ENCODE data around the gene CAPN11. TPM values are rescaled to one million over a fixed set of nuclear protein-coding genes. Genes with fewer than 3 reads are reported as not detected.

Gene CAPN11
- total RNA-seq, 1 donor from 2014 or later, result 0.25 TPM

DNA sequence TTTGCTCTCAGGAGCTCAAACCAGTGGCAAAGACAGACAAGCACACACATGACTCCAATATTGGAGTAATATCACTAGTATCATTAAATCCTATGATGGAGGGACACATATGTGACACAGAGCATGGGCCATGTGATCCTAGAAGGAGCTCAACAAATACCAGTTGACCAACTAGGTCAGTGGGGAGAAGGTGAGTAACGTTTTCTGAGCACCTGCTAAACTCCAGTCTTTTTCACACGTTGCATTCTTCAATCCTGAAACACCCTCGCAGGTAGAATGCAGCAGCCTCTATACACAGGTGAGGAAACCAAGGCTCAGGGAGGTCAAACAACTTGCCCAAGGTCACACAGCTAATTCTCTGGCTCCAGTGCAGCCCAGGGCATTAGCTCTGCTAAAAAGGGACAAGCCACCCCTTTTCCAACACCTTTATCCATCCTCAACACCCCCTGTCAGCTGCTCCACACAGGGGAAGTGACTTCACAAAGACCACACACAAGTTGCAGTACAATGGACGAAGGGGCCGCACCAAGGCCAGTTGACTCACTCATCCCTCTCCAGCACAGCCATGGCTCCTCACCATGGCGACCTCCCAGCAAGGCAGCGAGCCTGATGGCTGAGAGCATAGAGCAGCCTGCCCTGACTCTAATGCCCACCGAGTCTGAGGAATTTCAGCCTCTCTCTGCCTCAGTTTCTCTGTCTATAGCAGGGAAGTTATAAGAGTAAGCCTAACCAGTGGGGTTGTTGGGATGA lies 4.4 kb downstream of the CAPN11 start:
- H3K27ac ChIP-seq (replicated peaks), result no peak overlapping the region
- H3K36me3 ChIP-seq, result no peaks in the 10 kb centered on the region
- H3K4me3 ChIP-seq, result no peak overlapping the region
- DNase-seq, result no peak
- H3K4me1 ChIP-seq, result no peaks in the 10 kb centered on the region
- no peak for TF ChIP-seq CTCF (IDR thresholded peaks at IDR 0.05; ENCODE audit: borderline replicate concordance)
- peaks cover 8% of the 10 kb centered on the region for H3K27me3 ChIP-seq (ENCODE audit: low read depth)
- intact Hi-C loops (cut with micrococcal nuclease), result no loop called here
- no peaks in the 10 kb centered on the region for H3K9me3 ChIP-seq (replicated peaks)

- no peak for DNase-seq
- H3K36me3 ChIP-seq, result no peaks in the 10 kb centered on the region
- no peak overlapping the region for H3K27ac ChIP-seq (replicated peaks)
- peaks cover 8% of the 10 kb centered on the region for H3K4me1 ChIP-seq
- intact Hi-C loops (cut with micrococcal nuclease), result no loop called here
- no peak overlapping the region for H3K4me3 ChIP-seq
- H3K27me3 ChIP-seq (ENCODE audit: low read depth), result peaks cover 8% of the 10 kb centered on the region
- no peaks in the 10 kb centered on the region for H3K9me3 ChIP-seq (replicated peaks)
- no peak for TF ChIP-seq CTCF (IDR thresholded peaks at IDR 0.05; ENCODE audit: borderline replicate concordance)
Measured at GRCh38 chr6:44166116-44166515, 7.5 kb downstream of the CAPN11 start.

DNA sequence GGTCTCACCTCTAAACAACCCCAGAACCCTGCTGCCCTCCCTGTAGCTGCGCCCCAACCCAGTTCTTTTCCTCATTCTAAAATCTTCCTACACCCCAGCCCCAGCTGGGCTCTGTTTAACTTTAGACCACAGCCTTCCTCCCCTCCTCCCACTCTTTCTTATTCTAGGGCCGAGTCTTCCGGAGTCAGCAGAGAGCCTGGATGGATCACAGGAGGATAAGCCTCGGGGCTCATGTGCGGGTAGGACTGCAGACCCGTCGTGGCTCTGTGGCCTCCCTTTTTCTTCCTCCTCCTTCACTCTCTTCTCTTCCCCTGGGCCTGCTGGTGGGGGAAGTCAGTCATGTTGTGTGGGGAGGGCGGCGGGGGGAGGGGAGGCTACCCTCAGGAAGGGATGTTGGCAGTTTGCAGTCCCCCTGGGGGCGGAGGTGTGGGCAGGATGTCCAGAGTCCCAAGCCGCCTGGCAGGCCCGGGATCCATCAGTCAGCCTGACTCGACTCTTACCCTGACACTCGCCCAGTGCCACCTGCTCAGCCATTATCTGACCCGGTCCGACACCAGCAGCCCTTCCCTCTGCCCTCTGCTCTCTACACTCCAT lies 8.1 kb downstream of the CAPN11 start:
- Histone ChIP-seq H3K4me1 (peaks cover 8% of the 10 kb centered on the region), H3K27ac (replicated peaks) (no peak overlapping the region), H3K27me3 (ENCODE audit: low read depth) (peaks cover 8% of the 10 kb centered on the region), H3K4me3 (no peak overlapping the region), H3K9me3 (replicated peaks) (no peaks in the 10 kb centered on the region), H3K36me3 (no peaks in the 10 kb centered on the region)
- DNase-seq, result no peak
- intact Hi-C loops (cut with micrococcal nuclease), result no loop called here
- TF ChIP-seq CTCF (IDR thresholded peaks at IDR 0.05; ENCODE audit: borderline replicate concordance), result no peak

- peaks cover 11% of the 10 kb centered on the region for H3K4me1 ChIP-seq
- intact Hi-C loops (cut with micrococcal nuclease), result no loop called here
- H3K27ac ChIP-seq (replicated peaks), result no peak overlapping the region
- no peaks in the 10 kb centered on the region for H3K9me3 ChIP-seq (replicated peaks)
- H3K36me3 ChIP-seq, result no peaks in the 10 kb centered on the region
- no peak overlapping the region for H3K4me3 ChIP-seq
- H3K27me3 ChIP-seq (ENCODE audit: low read depth), result peaks cover 8% of the 10 kb centered on the region
- no peak for DNase-seq
- TF ChIP-seq CTCF (IDR thresholded peaks at IDR 0.05; ENCODE audit: borderline replicate concordance), result no peak
Measured at GRCh38 chr6:44167567-44167966, 8.9 kb downstream of the CAPN11 start.

GRCh38 chr6:44169154-44169553 lies 10.5 kb downstream of the CAPN11 start:
- TF ChIP-seq CTCF (IDR thresholded peaks at IDR 0.05; ENCODE audit: borderline replicate concordance), result no peak
- intact Hi-C loops (cut with micrococcal nuclease), result no loop called here
- no peak overlapping the region for H3K27ac ChIP-seq (replicated peaks)
- H3K4me1 ChIP-seq, result peaks cover 15% of the 10 kb centered on the region
- no peak overlapping the region for H3K4me3 ChIP-seq
- no peaks in the 10 kb centered on the region for H3K9me3 ChIP-seq (replicated peaks)
- no peaks in the 10 kb centered on the region for H3K36me3 ChIP-seq
- H3K27me3 ChIP-seq (ENCODE audit: low read depth), result no peaks in the 10 kb centered on the region
- DNase-seq, result no peak
